ENCODE results near the gene KRT2.

Gene KRT2

GRCh38 chr12:52643233-52644077, 8.6 kb downstream of the KRT2 start:
- in situ Hi-C loops (cut with MboI; ENCODE audit: low sequenced_read_pairs): no loop called here

- in situ Hi-C loops (cut with MboI; ENCODE audit: low sequenced_read_pairs): no loop called here
Measured at GRCh38 chr12:52641468-52641867, 10.5 kb downstream of the KRT2 start.

- in situ Hi-C loops (cut with MboI; ENCODE audit: low sequenced_read_pairs): no loop called here
Measured at GRCh38 chr12:52637299-52637698, 14.7 kb downstream of the KRT2 start.

GRCh38 chr12:52636592-52637258, 15.3 kb downstream of the KRT2 start:
- in situ Hi-C loops (cut with MboI; ENCODE audit: low sequenced_read_pairs): no loop called here

- in situ Hi-C loops (cut with MboI; ENCODE audit: low sequenced_read_pairs): no loop called here
Measured at GRCh38 chr12:52636189-52636588, 15.8 kb downstream of the KRT2 start.

GRCh38 chr12:52634266-52635056, 17.6 kb downstream of the KRT2 start:
- in situ Hi-C loops (cut with MboI; ENCODE audit: low sequenced_read_pairs): no loop called here

GRCh38 chr12:52633383-52633782, 18.6 kb downstream of the KRT2 start:
- in situ Hi-C loops (cut with MboI; ENCODE audit: low sequenced_read_pairs): no loop called here

GRCh38 chr12:52632656-52633055, 19.4 kb downstream of the KRT2 start:
- in situ Hi-C loops (cut with MboI; ENCODE audit: low sequenced_read_pairs): no loop called here

GRCh38 chr12:52631676-52632459, 20.1 kb downstream of the KRT2 start:
- in situ Hi-C loops (cut with MboI; ENCODE audit: low sequenced_read_pairs): no loop called here

GRCh38 chr12:52631264-52631663, 20.7 kb downstream of the KRT2 start:
- in situ Hi-C loops (cut with MboI; ENCODE audit: low sequenced_read_pairs): no loop called here

- in situ Hi-C loops (cut with MboI; ENCODE audit: low sequenced_read_pairs): no loop called here
Measured at GRCh38 chr12:52630599-52631200, 21.3 kb downstream of the KRT2 start.

- in situ Hi-C loops (cut with MboI; ENCODE audit: low sequenced_read_pairs): no loop called here
Measured at GRCh38 chr12:52630008-52630500, 22.0 kb downstream of the KRT2 start.

- in situ Hi-C loops (cut with MboI; ENCODE audit: low sequenced_read_pairs): no loop called here
Measured at GRCh38 chr12:52629281-52630007, 22.6 kb downstream of the KRT2 start.

GRCh38 chr12:52628841-52629240, 23.2 kb downstream of the KRT2 start:
- in situ Hi-C loops (cut with MboI; ENCODE audit: low sequenced_read_pairs): no loop called here

GRCh38 chr12:52628111-52628507, 23.9 kb downstream of the KRT2 start:
- in situ Hi-C loops (cut with MboI; ENCODE audit: low sequenced_read_pairs): no loop called here

GRCh38 chr12:52627395-52628110, 24.5 kb downstream of the KRT2 start:
- in situ Hi-C loops (cut with MboI; ENCODE audit: low sequenced_read_pairs): no loop called here

GRCh38 chr12:52622349-52622748, 29.7 kb downstream of the KRT2 start:
- in situ Hi-C loops (cut with MboI; ENCODE audit: low sequenced_read_pairs): no loop called here

- in situ Hi-C loops (cut with MboI; ENCODE audit: low sequenced_read_pairs): no loop called here
Measured at GRCh38 chr12:52618866-52619265, 33.1 kb downstream of the KRT2 start.

- in situ Hi-C loops (cut with MboI; ENCODE audit: low sequenced_read_pairs): no loop called here
Measured at GRCh38 chr12:52618216-52618615, 33.8 kb downstream of the KRT2 start, which contains the start of gene KRT73. Gene KRT73, minus strand, starts transcription at chr12:52618559. Its CDS starts 35 bp downstream, at chr12:52618524.

All from HL-60/S4 treated with phorbol 12-myristate 13-acetate at 8.2 ng/mL for 4 days and 3 days (cell line).